HCT116 (cell line): ENCODE data around the gene PTPRS.

Source experiments
- CTCF ChIP-seq, 3 experiments: fragments of 200-600 bp in 1 of 3; sonication (generic) in 1 of 3; IDR thresholded peaks in 2 of 3; conservative IDR thresholded peaks in 1 of 3; 2 replicates each; pipeline ENCODE4 v1.5.1; 2012 to 2017; ENCODE audit warnings: low read depth in 2 of 3, low read length in 2 of 3, antibody characterized with exemption in 1 of 3, borderline replicate concordance in 1 of 3, control low read depth in 1 of 3, mild to moderate bottlenecking in 1 of 3, mixed read lengths in 1 of 3, mixed run types in 1 of 3, moderate library complexity in 1 of 3; ENCODE audit not compliant: insufficient read depth in 1 of 3
- POLR2A ChIP-seq: IDR thresholded peaks from 2 replicates; pipeline ENCODE4 v1.7.0; 2011; ENCODE audit warnings: borderline replicate concordance; ENCODE audit not compliant: insufficient read depth, insufficient read length; ENCODE audit errors: extremely low read depth
- POLR2AphosphoS5 ChIP-seq: IDR thresholded peaks from 2 replicates; pipeline ENCODE4 v1.6.1; 2011; ENCODE audit warnings: mild to moderate bottlenecking, low read depth, low read length, moderate library complexity

- no peak for TF ChIP-seq POLR2A
- no peak for TF ChIP-seq POLR2AphosphoS5
- TF ChIP-seq CTCF (IDR thresholded peaks at IDR 0.05 in 2 of 3, conservative IDR thresholded peaks at IDR 0.05 in 1 of 3; ENCODE audit: borderline replicate concordance in 1 of 3, insufficient read depth in 1 of 3, low read depth in 2 of 3, low read length in 2 of 3): no peak
Observed at GRCh38 chr19:5337126-5337525, 3.5 kb downstream of the PTPRS start.
